Measurements from ENCODE around the gene AGO4.
"Not testable (repeated sequence)": the region's sequence is repeated elsewhere in the genome, so short reads cannot be mapped to it uniquely, and the experiment has no call there.

- TF ChIP-seq SP1 (IDR thresholded peaks at IDR 0.05); SUZ12 (IDR thresholded peaks at IDR 0.05); FOXK2 (IDR thresholded peaks at IDR 0.05); BHLHE40 (IDR thresholded peaks at IDR 0.05; ENCODE audit: borderline replicate concordance); ARNT (IDR thresholded peaks at IDR 0.05): not testable (repeated sequence)
Measured at GRCh38 chr1:35776172-35776571, 31.6 kb upstream of the AGO4 start.
